Measurements from ENCODE around the gene FAH. TPM values are rescaled to one million over a fixed set of nuclear protein-coding genes. Genes with fewer than 3 reads are reported as not detected.
A peak's percentile ranks its signal among the peaks of the same experiment; 100 is the strongest.

The FAH gene
- total RNA-seq, 2 experiments from 2014 or later = 40.9 to 41.8 TPM

DNA sequence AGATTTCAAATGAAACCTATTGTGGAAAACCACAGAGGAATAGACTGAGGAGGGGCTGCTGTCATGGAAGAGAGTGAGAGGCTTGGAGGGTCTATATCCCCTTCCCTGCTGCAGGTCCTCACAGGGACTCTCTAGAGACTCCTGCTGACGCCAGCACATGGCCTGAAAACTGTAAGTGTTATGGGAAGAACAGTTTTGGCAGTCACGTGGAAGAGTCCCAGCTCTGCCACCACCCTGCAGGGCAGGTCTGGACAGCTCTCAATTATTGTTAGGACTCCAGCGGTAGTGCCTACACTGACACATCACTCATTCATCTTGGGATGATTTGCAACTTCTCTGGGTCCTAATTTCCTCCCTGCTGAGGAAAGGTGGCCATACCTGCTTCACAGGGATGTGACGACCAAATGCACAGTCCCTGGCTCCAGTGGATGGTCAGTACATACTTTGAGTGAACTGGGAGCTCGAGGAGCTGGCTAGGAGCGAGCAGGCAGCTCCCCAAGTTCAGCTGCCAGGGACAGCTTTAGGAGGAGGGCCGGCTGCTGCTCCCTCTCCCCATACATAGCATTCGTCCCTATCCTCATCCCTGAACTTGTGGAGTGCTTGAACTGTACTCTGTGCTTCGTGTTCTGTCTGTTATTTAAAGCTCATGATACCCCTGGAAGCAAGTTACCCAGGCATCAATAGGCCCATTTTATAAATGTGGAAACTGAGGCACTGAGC, 50.0 kb downstream of the FAH start:
- no peaks in the 10 kb centered on the region for H3K4me1 Mint-ChIP-seq (ENCODE audit: low read depth)
- CTCF ChIA-PET = no interaction called here
- DNase-seq (peak; percentile 9), ATAC-seq (no peak)
- no peak overlapping the region for H3K4me3 Mint-ChIP-seq
- no peak overlapping the region for H3K27ac Mint-ChIP-seq
- peaks cover 30% of the 10 kb centered on the region for H3K27me3 Mint-ChIP-seq (ENCODE audit: low read depth)
- POLR2A ChIA-PET = no interaction called here
- H3K9me3 Mint-ChIP-seq (ENCODE audit: insufficient read depth) = no peaks in the 10 kb centered on the region
- H3K36me3 Mint-ChIP-seq (ENCODE audit: low read depth) = no peaks in the 10 kb centered on the region

GRCh38 chr15:80203361-80203885, 50.6 kb downstream of the FAH start:
- Mint-ChIP-seq H3K4me1 (ENCODE audit: low read depth) (no peaks in the 10 kb centered on the region), H3K27ac (no peak overlapping the region), H3K36me3 (ENCODE audit: low read depth) (no peaks in the 10 kb centered on the region), H3K9me3 (ENCODE audit: insufficient read depth) (no peaks in the 10 kb centered on the region), H3K4me3 (no peak overlapping the region), H3K27me3 (ENCODE audit: low read depth) (peaks cover 30% of the 10 kb centered on the region)
- DNase-seq = peak; percentile 14
- ATAC-seq = no peak
- ChIA-PET POLR2A (no interaction called here), CTCF (no interaction called here)

DNA sequence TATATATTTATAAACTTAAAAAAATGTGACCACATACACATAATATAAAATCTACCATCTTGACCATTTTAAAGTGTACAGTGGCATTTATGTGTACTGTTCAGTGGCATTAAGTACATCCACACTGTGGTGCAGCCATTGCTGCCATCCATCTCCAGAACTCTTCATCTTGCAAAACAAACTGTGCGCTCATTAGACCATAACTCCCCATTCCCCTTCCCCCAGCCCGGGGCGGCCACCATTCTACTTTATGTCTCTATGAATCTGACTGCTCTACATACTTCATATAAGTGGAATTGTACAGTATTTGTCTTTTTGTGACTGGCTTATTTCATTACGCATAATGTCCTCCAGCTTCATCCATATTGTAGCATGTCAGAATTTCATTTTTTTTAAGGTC, 51.4 kb downstream of the FAH start:
- Mint-ChIP-seq H3K27me3 (ENCODE audit: low read depth) (peaks cover 33% of the 10 kb centered on the region), H3K4me1 (ENCODE audit: low read depth) (no peaks in the 10 kb centered on the region), H3K9me3 (ENCODE audit: insufficient read depth) (no peaks in the 10 kb centered on the region), H3K36me3 (ENCODE audit: low read depth) (no peaks in the 10 kb centered on the region), H3K27ac (no peak overlapping the region), H3K4me3 (no peak overlapping the region)
- POLR2A ChIA-PET = no interaction called here
- ATAC-seq = no peak
- DNase-seq = peak; percentile 9
- CTCF ChIA-PET = no interaction called here

DNA sequence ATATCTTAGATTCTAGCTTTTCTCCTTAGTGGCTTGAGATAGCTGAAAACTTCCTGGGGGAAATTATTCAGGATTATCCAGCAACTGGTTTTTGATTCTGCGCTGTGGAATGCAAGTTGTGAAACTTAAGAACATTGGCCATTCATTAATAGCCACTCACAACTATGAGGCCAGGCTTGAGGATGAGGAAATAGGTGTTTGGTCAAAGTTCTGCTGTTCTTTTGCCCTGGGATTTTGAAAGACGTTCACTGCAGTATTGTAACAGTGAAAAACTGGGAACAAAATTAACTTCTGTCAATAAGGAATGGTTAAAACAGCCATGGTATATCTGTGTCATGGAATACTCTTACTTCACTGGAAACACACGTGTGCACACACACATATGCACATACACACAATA, 55.1 kb downstream of the FAH start:
- no peak for DNase-seq
- Mint-ChIP-seq H3K36me3 (ENCODE audit: low read depth) (no peaks in the 10 kb centered on the region), H3K9me3 (ENCODE audit: insufficient read depth) (no peaks in the 10 kb centered on the region), H3K4me3 (no peak overlapping the region), H3K27ac (no peak overlapping the region), H3K4me1 (ENCODE audit: low read depth) (no peaks in the 10 kb centered on the region), H3K27me3 (ENCODE audit: low read depth) (peaks cover 33% of the 10 kb centered on the region)
- POLR2A ChIA-PET = no interaction called here
- CTCF ChIA-PET = no interaction called here
- ATAC-seq = no peak

GRCh38 chr15:80208758-80209734, 56.2 kb downstream of the FAH start:
- H3K4me3 Mint-ChIP-seq = no peak overlapping the region
- H3K27ac Mint-ChIP-seq = no peak overlapping the region
- no peaks in the 10 kb centered on the region for H3K36me3 Mint-ChIP-seq (ENCODE audit: low read depth)
- no peak for ATAC-seq
- peaks cover 40% of the 10 kb centered on the region for H3K27me3 Mint-ChIP-seq (ENCODE audit: low read depth)
- CTCF ChIA-PET = no interaction called here
- H3K4me1 Mint-ChIP-seq (ENCODE audit: low read depth) = no peaks in the 10 kb centered on the region
- POLR2A ChIA-PET = no interaction called here
- H3K9me3 Mint-ChIP-seq (ENCODE audit: insufficient read depth) = no peaks in the 10 kb centered on the region
- DNase-seq = no peak

DNA sequence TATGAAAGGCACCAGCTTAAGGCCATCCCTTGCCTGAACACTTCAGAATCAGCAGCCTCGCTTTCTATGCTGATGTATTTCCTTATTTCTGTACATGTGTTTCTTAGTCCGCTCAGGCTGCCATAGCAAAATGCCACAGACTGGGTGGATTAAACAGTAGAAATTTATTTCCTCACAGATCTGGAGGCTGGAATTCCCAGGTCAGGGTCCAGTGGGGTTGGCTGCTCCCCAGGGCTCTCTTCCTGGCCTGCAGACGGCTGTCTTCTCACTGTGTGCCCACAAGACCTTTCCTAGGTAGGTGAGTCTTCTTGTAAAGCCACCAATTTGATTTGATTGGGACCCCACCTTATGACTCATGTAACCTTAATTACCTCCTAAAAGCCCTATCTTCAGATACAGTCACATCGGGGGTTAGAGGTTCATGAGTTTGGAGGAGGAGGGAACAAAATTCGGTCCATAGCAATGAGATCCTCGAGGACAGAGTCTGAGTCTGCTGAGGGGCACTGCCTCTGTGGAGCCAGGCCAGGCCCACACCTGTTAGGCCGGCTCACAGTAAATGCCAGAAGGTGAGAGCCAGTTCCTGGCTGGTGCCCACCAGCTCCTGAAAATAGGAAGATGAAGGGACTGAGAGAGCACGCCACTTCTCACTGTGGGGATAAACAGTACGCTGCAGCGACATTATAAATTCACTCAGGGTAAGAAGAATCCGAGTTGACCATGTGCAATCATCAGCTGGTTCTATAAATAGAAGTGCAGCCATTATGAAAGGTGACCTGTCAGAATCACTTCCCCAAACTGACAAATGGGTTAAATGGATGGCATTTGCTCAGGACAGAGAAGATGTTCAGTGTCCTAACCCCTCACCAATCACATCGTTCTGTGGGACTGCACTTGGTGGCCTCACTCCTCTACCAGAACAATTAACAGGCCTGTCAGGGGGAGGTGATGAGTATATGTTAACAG, 58.1 kb downstream of the FAH start:
- ChIA-PET POLR2A (no interaction called here), CTCF (no interaction called here)
- H3K9me3 Mint-ChIP-seq (ENCODE audit: insufficient read depth) = no peaks in the 10 kb centered on the region
- DNase-seq = no peak
- H3K36me3 Mint-ChIP-seq (ENCODE audit: low read depth) = no peaks in the 10 kb centered on the region
- H3K27ac Mint-ChIP-seq = no peak overlapping the region
- no peak overlapping the region for H3K4me3 Mint-ChIP-seq
- peaks cover 37% of the 10 kb centered on the region for H3K27me3 Mint-ChIP-seq (ENCODE audit: low read depth)
- H3K4me1 Mint-ChIP-seq (ENCODE audit: low read depth) = no peaks in the 10 kb centered on the region
- no peak for ATAC-seq

DNA sequence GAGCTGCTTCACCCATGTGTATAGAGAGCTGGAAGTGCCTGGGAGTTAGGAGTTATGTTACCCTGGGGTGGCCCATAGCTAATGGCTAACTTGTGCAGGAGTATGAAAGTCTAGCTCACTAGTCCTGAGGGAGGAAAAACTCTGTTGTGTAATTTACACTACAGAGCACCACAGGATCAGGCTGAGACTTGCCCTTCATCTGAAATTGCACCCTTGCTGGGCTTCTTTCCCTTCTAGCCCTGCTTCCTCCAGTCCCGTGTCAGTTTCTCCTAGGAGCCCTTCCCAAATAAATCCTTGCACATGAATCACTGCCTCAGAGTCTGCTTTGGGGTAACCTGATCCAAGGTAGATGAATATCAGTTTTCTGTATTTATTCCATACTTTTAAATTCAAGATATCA, 59.2 kb downstream of the FAH start:
- POLR2A ChIA-PET = no interaction called here

DNA sequence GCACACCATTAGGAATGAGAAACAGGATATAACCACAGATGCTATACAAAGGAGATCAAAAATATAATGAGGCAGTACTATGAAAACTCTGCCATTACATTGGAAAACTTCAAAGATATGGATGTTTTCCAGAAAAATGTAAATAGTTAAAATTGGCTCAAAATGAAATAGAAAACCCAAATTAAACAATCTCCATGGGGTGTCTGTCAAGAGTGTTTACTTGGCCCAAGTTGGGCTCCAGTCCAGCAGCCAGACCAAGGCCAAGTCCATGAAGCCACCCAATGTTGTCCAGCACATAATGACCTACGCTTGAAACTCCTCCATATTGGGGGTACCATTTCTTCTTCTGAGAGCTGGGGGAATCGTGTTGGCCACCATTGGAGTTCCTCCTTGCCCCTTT, 62.1 kb downstream of the FAH start:
- ChIA-PET CTCF (no interaction called here), POLR2A (no interaction called here)
- DNase-seq = no peak
- Mint-ChIP-seq H3K27me3 (ENCODE audit: low read depth) (peaks cover 14% of the 10 kb centered on the region), H3K9me3 (ENCODE audit: insufficient read depth) (no peaks in the 10 kb centered on the region), H3K27ac (no peak overlapping the region), H3K36me3 (ENCODE audit: low read depth) (no peaks in the 10 kb centered on the region), H3K4me3 (no peak overlapping the region), H3K4me1 (ENCODE audit: low read depth) (no peaks in the 10 kb centered on the region)
- no peak for ATAC-seq

More for the DNA sequence above, 59.2 kb downstream of the FAH start:
- Mint-ChIP-seq H3K36me3 (ENCODE audit: low read depth) (no peaks in the 10 kb centered on the region), H3K27me3 (ENCODE audit: low read depth) (peaks cover 29% of the 10 kb centered on the region), H3K27ac (no peak overlapping the region), H3K4me1 (ENCODE audit: low read depth) (no peaks in the 10 kb centered on the region), H3K4me3 (no peak overlapping the region), H3K9me3 (ENCODE audit: insufficient read depth) (no peaks in the 10 kb centered on the region)
- ATAC-seq (no peak), DNase-seq (no peak)
- CTCF ChIA-PET = no interaction called here

- CTCF ChIA-PET = no interaction called here
- H3K4me1 Mint-ChIP-seq (ENCODE audit: low read depth) = no peaks in the 10 kb centered on the region
Measured at GRCh38 chr15:80216141-80216540, 63.3 kb downstream of the FAH start.

DNA sequence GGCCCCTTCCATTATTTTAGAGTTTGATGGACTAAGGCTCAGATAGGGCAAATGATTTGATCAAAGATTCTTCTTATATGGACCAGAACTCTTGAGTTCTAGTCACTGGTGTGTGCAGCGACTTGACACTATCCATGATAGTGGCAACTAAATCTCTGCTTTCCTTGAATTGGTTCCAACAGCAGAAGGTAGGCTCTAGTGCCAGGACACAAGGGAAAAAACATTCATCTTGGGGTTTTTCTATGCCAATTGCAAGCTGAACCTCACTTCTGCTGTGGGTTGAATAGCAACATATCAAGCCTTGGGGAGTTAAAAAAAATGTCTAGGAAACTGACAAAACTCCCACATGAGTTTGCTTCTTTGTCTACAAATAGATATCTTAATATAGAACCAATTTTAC, 64.1 kb downstream of the FAH start:
- no peaks in the 10 kb centered on the region for H3K9me3 Mint-ChIP-seq (ENCODE audit: insufficient read depth)
- no peaks in the 10 kb centered on the region for H3K4me1 Mint-ChIP-seq (ENCODE audit: low read depth)
- POLR2A ChIA-PET = no interaction called here
- ATAC-seq = no peak
- H3K27ac Mint-ChIP-seq = no peak overlapping the region
- CTCF ChIA-PET = no interaction called here
- H3K36me3 Mint-ChIP-seq (ENCODE audit: low read depth) = no peaks in the 10 kb centered on the region
- H3K4me3 Mint-ChIP-seq = no peak overlapping the region
- H3K27me3 Mint-ChIP-seq (ENCODE audit: low read depth) = peaks cover 14% of the 10 kb centered on the region
- DNase-seq = no peak

More at GRCh38 chr15:80216141-80216540, 63.3 kb downstream of the FAH start:
- Mint-ChIP-seq H3K9me3 (ENCODE audit: insufficient read depth) (no peaks in the 10 kb centered on the region), H3K36me3 (ENCODE audit: low read depth) (no peaks in the 10 kb centered on the region), H3K27ac (no peak overlapping the region), H3K27me3 (ENCODE audit: low read depth) (peaks cover 14% of the 10 kb centered on the region), H3K4me3 (no peak overlapping the region)
- no peak for DNase-seq
- no peak for ATAC-seq
- POLR2A ChIA-PET = no interaction called here

DNA sequence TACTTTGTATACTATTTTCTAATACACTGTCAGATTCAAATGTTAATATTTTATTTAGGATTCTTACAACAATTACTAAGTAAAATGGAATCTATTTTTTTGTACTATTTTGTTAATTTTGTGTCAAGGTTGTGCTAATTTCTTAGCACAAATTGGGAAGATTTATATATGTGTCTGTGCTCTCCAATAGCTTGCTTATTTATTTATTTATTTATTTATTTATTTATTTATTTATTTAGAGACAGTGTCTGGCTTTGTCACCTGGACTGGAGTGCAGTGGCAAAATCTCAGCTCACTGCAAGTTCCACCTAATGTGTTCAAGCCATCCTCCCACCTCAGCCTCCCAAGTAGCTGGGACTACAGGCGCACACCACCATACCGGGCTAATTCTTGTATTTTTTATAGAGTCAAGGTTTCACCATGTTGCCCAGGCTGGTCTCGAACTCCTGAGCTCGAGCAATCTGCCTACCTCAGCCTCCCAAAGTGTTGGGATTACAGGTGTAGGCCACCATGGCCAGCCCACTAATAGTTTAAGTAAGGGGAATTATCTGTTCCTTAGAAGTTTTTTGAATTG, 64.6 kb downstream of the FAH start:
- H3K36me3 Mint-ChIP-seq (ENCODE audit: low read depth) = no peaks in the 10 kb centered on the region
- ATAC-seq (no peak), DNase-seq (no peak)
- ChIA-PET CTCF (no interaction called here), POLR2A (no interaction called here)
- H3K27me3 Mint-ChIP-seq (ENCODE audit: low read depth) = peaks cover 14% of the 10 kb centered on the region
- no peak overlapping the region for H3K27ac Mint-ChIP-seq
- H3K9me3 Mint-ChIP-seq (ENCODE audit: insufficient read depth) = no peaks in the 10 kb centered on the region
- no peak overlapping the region for H3K4me3 Mint-ChIP-seq
- H3K4me1 Mint-ChIP-seq (ENCODE audit: low read depth) = no peaks in the 10 kb centered on the region
